Left ventricle myocardium inferior (tissue), 1 donor: ENCODE measurements around the gene SMIM45.

ENCODE experiments used
- DNase-seq: peaks from one replicate; pipeline ENCODE4 v3.0.0-alpha.2; 2020
- H3K27ac ChIP-seq: fragments of 200-600 bp; replicated peaks from 2 replicates; pipeline ENCODE4 v1.8.0; 2021
- H3K27me3 ChIP-seq: fragments of 200-600 bp; 2 replicates; pipeline ENCODE4 v1.8.0; 2021; ENCODE audit warnings: low read depth
- H3K36me3 ChIP-seq: fragments of 200-600 bp; 2 replicates; pipeline ENCODE4 v1.8.0; 2021
- H3K4me1 ChIP-seq: fragments of 200-600 bp; 2 replicates; pipeline ENCODE4 v1.8.0; 2021
- H3K4me3 ChIP-seq: fragments of 200-600 bp; 2 replicates; pipeline ENCODE4 v1.8.0; 2021; ENCODE audit warnings: mild to moderate bottlenecking, moderate library complexity
- H3K9me3 ChIP-seq: fragments of 200-600 bp; replicated peaks from 2 replicates; pipeline ENCODE4 v1.8.0; 2021
- CTCF ChIP-seq: fragments of 200-600 bp; IDR thresholded peaks from 2 replicates; pipeline ENCODE4 v1.8.0; 2021; ENCODE audit warnings: antibody characterized with exemption, mild to moderate bottlenecking, borderline replicate concordance
- intact Hi-C: fragments of 100-400 bp; cut with micrococcal nuclease; formaldehyde crosslinking; loops from one replicate; pipeline ENCODE4 v1.11.0; 2022
- donor health status: DM: no; HTN: yes; CAD: no; lungs with severe emphysema.

SMIM45 gene

GRCh38 chr22:41935509-41935908, 16.4 kb upstream of the SMIM45 start:
- Histone ChIP-seq H3K4me3 (no peak overlapping the region), H3K9me3 (no peaks in the 10 kb centered on the region), H3K27ac (peak overlapping the region; percentile 88), H3K4me1 (peaks cover 37% of the 10 kb centered on the region), H3K27me3 (no peaks in the 10 kb centered on the region), H3K36me3 (no peaks in the 10 kb centered on the region)
- intact Hi-C loops = no loop called here
- TF ChIP-seq CTCF = no peak
- DNase-seq = no peak

DNA sequence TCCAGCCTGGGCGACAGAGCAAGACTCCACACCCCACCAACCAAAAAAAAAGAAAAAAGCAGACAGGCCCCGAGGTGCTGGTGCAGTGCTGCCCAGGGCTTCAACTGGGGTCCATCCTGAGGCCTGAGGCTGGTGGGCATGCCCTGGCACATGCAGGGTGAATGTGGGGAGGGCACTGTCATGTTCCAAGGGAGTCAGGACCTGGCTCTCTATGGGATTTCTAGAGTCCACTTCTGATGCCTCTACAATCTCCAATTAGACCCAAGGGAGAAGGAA, 15.1 kb upstream of the SMIM45 start:
- TF ChIP-seq CTCF = no peak
- H3K27ac ChIP-seq = no peak overlapping the region
- H3K27me3 ChIP-seq = no peaks in the 10 kb centered on the region
- peaks cover 43% of the 10 kb centered on the region for H3K4me1 ChIP-seq
- intact Hi-C loops = no loop called here
- no peak overlapping the region for H3K4me3 ChIP-seq
- no peaks in the 10 kb centered on the region for H3K9me3 ChIP-seq
- no peak for DNase-seq
- no peaks in the 10 kb centered on the region for H3K36me3 ChIP-seq

- Histone ChIP-seq H3K27me3 (no peaks in the 10 kb centered on the region), H3K4me1 (peaks cover 29% of the 10 kb centered on the region), H3K36me3 (no peaks in the 10 kb centered on the region), H3K4me3 (no peak overlapping the region), H3K9me3 (no peaks in the 10 kb centered on the region), H3K27ac (peak overlapping the region; percentile 35)
- TF ChIP-seq CTCF = no peak
- no peak for DNase-seq
- intact Hi-C loops = loop anchor here (5.0 kb wide), 3 partner anchors 118 to 243 kb away; partner anchors contain the start of gene MEI1
Observed at GRCh38 chr22:41939981-41940831, 11.7 kb upstream of the SMIM45 start.

- Histone ChIP-seq H3K4me3 (no peak overlapping the region), H3K4me1 (peaks cover 25% of the 10 kb centered on the region), H3K36me3 (no peaks in the 10 kb centered on the region), H3K9me3 (no peaks in the 10 kb centered on the region), H3K27ac (peak overlapping the region; percentile 35), H3K27me3 (no peaks in the 10 kb centered on the region)
- TF ChIP-seq CTCF = peak; percentile 96
- DNase-seq = peak; percentile 85
- intact Hi-C loops = loop anchor here (5.0 kb wide), 3 partner anchors 119 to 244 kb away; partner anchors contain the start of gene MEI1
Observed at GRCh38 chr22:41940832-41941765, 10.9 kb upstream of the SMIM45 start.

GRCh38 chr22:41943661-41944209, 8.2 kb upstream of the SMIM45 start:
- Histone ChIP-seq H3K27me3 (no peaks in the 10 kb centered on the region), H3K4me1 (peaks cover 33% of the 10 kb centered on the region), H3K9me3 (no peaks in the 10 kb centered on the region), H3K36me3 (no peaks in the 10 kb centered on the region), H3K27ac (no peak overlapping the region), H3K4me3 (no peak overlapping the region)
- intact Hi-C loops = loop anchor here (5.0 kb wide), 3 partner anchors 121 to 246 kb away; partner anchors contain the start of gene MEI1
- TF ChIP-seq CTCF = no peak
- no peak for DNase-seq
